ENCODE measurements around the gene ZDHHC22. TPM values are rescaled to one million over a fixed set of nuclear protein-coding genes. Genes with fewer than 3 reads are reported as not detected.

The ZDHHC22 gene
- polyA plus RNA-seq, 3 donors = not detected

GRCh38 chr14:77088645-77089044, 52.9 kb downstream of the ZDHHC22 start:
- Mint-ChIP-seq H3K27me3 (ENCODE audit: low read depth in 3 of 3) (peaks cover 1 to 6% (median 2%) of the 10 kb centered on the region in 3 donors), H3K27ac (no peak overlapping the region), H3K36me3 (no peaks in the 10 kb centered on the region), H3K4me3 (no peak overlapping the region), H3K4me1 (peaks cover 4% of the 10 kb centered on the region), H3K9me3 (peaks cover 8 to 22% (median 20%) of the 10 kb centered on the region in 7 donors)
- Histone ChIP-seq H3K4me1 (ENCODE audit: control insufficient read depth in 1 of 2, insufficient read depth in 2 of 2, low read length in 2 of 2) (no peaks in the 10 kb centered on the region), H3K27me3 (ENCODE audit: control insufficient read depth in 2 of 2, insufficient read depth in 2 of 2, low read length in 2 of 2) (no peaks in the 10 kb centered on the region), H3K9me3 (replicated peaks in 1 of 2; ENCODE audit: control insufficient read depth in 1 of 2, insufficient read depth in 1 of 2, low read length in 2 of 2) (peaks cover 12 to 14% of the 10 kb centered on the region in 2 donors), H3K4me2 (replicated peaks; ENCODE audit: extremely low read depth, low read length, poor library complexity, severe bottlenecking) (no peak overlapping the region), H3K4me3 (replicated peaks in 1 of 3; ENCODE audit: low read depth in 2 of 3, low read length in 3 of 3) (no peak overlapping the region), H2AFZ (ENCODE audit: insufficient read depth, low read depth, low read length, poor library complexity, severe bottlenecking) (no peak overlapping the region), H3K9ac (ENCODE audit: insufficient read depth, low read length, poor library complexity, severe bottlenecking) (no peak overlapping the region), H4K20me1 (ENCODE audit: insufficient read depth, low read length) (no peaks in the 10 kb centered on the region), H3K79me2 (ENCODE audit: insufficient read depth, low read length) (no peaks in the 10 kb centered on the region), H3K27ac (ENCODE audit: low read depth in 1 of 2, low read length in 2 of 2) (no peak overlapping the region), H3K36me3 (replicated peaks in 1 of 2; ENCODE audit: control insufficient read depth in 1 of 2, insufficient read depth in 2 of 2, low read length in 2 of 2) (no peaks in the 10 kb centered on the region)
- WGBS (ENCODE audit: insufficient coverage) = no CpG with 5 or more reads among the region's 2 CpGs
- TF ChIP-seq CTCF (IDR thresholded peaks at IDR 0.05) = no peak
- no peak for DNase-seq
- intact Hi-C loops (cut with micrococcal nuclease) = no loop called here

- Histone ChIP-seq H3K4me2 (replicated peaks; ENCODE audit: extremely low read depth, low read length, poor library complexity, severe bottlenecking) (no peak overlapping the region), H2AFZ (ENCODE audit: insufficient read depth, low read depth, low read length, poor library complexity, severe bottlenecking) (no peak overlapping the region), H4K20me1 (ENCODE audit: insufficient read depth, low read length) (no peaks in the 10 kb centered on the region), H3K9ac (ENCODE audit: insufficient read depth, low read length, poor library complexity, severe bottlenecking) (no peak overlapping the region), H3K36me3 (replicated peaks in 1 of 2; ENCODE audit: control insufficient read depth in 1 of 2, insufficient read depth in 2 of 2, low read length in 2 of 2) (no peaks in the 10 kb centered on the region), H3K9me3 (replicated peaks in 1 of 2; ENCODE audit: control insufficient read depth in 1 of 2, insufficient read depth in 1 of 2, low read length in 2 of 2) (peaks cover 12 to 14% of the 10 kb centered on the region in 2 donors), H3K4me3 (replicated peaks in 1 of 3; ENCODE audit: low read depth in 2 of 3, low read length in 3 of 3) (no peak overlapping the region), H3K27ac (ENCODE audit: low read depth in 1 of 2, low read length in 2 of 2) (no peak overlapping the region), H3K27me3 (ENCODE audit: control insufficient read depth in 2 of 2, insufficient read depth in 2 of 2, low read length in 2 of 2) (no peaks in the 10 kb centered on the region), H3K79me2 (ENCODE audit: insufficient read depth, low read length) (no peaks in the 10 kb centered on the region), H3K4me1 (ENCODE audit: control insufficient read depth in 1 of 2, insufficient read depth in 2 of 2, low read length in 2 of 2) (no peaks in the 10 kb centered on the region)
- DNase-seq = no peak
- Mint-ChIP-seq H3K27me3 (ENCODE audit: low read depth in 3 of 3) (peaks cover 1 to 7% (median 2%) of the 10 kb centered on the region in 3 donors), H3K27ac (no peak overlapping the region), H3K4me1 (peaks cover 6% of the 10 kb centered on the region), H3K4me3 (no peak overlapping the region), H3K9me3 (peaks cover 8 to 22% (median 20%) of the 10 kb centered on the region in 7 donors), H3K36me3 (no peaks in the 10 kb centered on the region)
- TF ChIP-seq CTCF (IDR thresholded peaks at IDR 0.05) = no peak
- intact Hi-C loops (cut with micrococcal nuclease) = no loop called here
- WGBS (ENCODE audit: insufficient coverage) = 81% methylated on average over 3 of the region's 5 CpGs
Observed at GRCh38 chr14:77088219-77088618, 53.4 kb downstream of the ZDHHC22 start.

Data from CD14-positive monocyte (primary cell).